ENCODE measurements around the gene RNF32.

GRCh38 chr7:156673902-156674301, 33.3 kb downstream of the RNF32 start:
- TF ChIP-seq CTCF (conservative IDR thresholded peaks at IDR 0.05) (no peak), EZH2 (IDR thresholded peaks at IDR 0.05; ENCODE audit: low read depth) (no peak)

Data from PC-9 (cell line).